ENCODE results near the gene CYP26C1.
"Not testable (repeated sequence)": the region's sequence is repeated elsewhere in the genome, so short reads cannot be mapped to it uniquely, and the experiment has no call there.

Gene CYP26C1

GRCh38 chr10:93077860-93078337, 17.3 kb downstream of the CYP26C1 start:
- no peak for DNase-seq (ENCODE audit: low read depth)

DNA sequence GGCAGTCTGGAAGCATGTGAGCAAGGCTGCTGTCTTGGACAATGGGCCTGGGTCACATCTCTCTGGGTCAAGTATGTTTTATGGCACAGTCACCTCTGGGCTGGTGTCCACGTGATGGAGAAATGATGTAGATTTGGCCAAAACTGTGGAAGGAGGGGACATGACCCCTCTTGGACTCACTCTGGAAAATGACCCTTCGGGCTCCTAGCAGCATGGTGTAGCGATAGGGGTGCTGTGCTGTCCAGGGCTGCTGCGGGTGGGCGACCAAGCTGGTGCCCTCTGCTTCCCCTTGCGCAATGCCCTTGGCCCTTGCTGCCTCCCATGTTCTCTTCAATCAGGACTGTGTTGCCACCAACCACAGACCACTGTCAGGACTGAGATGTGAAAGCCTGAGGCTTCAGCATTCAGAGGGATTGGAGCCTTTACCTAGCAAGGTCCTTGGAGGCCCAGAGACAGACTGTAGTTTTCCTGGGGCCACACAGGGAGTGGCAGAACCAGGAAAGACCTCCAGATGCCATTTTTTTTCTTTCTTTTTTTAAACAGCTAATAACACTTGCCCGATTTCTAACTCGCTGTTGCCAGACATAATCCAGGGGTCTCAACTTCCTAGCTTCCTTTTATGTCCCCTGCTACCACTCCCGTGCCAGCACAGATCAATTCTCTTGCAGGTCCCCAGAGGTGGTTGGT, 19.2 kb downstream of the CYP26C1 start:
- no peak for DNase-seq (ENCODE audit: low read depth)

DNA sequence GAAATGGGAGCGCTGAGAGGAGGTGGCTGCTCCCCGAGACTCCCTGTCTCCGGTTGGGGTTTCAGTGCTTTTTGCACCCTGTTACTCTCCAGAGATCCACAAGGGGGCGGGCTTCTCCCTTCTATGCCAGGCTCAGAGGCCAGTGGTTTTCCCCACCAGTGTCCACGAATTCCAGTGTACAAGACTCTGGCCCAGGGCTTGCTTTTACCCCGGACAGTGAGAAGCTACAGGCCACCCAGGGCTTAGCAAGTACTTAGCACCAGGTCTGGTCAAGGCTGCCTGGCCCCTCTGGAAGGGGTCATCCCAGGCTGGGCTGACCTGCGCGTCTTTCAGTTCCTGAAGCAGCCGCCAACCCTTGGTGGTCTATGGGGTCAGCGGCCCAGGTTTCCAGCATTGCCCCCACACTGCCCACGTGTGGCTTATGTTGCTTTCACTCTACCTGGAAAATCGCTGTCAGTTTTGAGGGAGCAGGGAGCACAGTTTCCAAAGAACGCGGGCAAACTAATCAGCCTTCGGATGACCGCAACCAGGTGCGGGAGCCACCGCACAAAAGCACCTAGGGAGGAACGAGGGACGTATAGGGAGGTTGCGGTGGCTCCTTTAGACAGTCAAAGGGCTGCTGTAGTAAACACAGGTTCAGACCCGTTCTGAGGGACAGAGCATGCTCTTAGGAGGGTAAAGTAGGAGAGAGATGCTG, 19.9 kb downstream of the CYP26C1 start:
- DNase-seq (ENCODE audit: low read depth), result peak; percentile 14

GRCh38 chr10:93081318-93081717, 20.7 kb downstream of the CYP26C1 start:
- no peak for DNase-seq (ENCODE audit: low read depth)

- no peak for DNase-seq (ENCODE audit: low read depth)
Observed at GRCh38 chr10:93081834-93082233, 21.2 kb downstream of the CYP26C1 start.

GRCh38 chr10:93083743-93084539, 23.3 kb downstream of the CYP26C1 start:
- no peak for DNase-seq (ENCODE audit: low read depth)

DNA sequence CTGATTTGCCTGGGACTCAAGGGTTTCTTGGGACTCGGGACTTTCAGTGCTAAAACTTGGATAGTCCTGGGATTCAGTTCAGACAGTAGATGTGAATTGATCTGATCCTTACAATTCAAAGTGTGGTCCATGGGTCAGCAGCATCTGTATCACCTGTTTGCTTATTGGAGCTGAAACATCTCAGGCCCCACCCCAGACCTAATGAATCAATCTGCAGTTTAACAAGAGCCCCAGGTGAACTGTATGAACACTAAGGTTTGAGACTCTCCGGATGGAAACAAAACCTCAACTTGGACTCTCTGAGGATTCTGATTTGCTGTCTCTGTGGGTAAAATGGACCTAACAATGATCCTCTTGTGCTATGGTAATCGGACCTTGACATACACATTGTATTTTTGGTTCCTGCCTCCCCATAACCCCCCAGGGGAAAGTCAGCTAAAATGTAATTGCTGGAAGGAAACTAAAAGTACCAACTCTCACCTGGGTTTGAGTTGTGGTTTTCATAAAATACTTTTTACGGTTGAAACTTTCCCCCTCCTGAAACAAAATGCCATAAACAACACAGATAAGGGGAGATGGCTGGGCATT, 24.8 kb downstream of the CYP26C1 start:
- DNase-seq (ENCODE audit: low read depth), result no peak

- DNase-seq (ENCODE audit: low read depth), result no peak
Observed at GRCh38 chr10:93086289-93086688, 25.7 kb downstream of the CYP26C1 start.

- DNase-seq (ENCODE audit: low read depth), result no peak
Observed at GRCh38 chr10:93087846-93088245, 27.2 kb downstream of the CYP26C1 start.

GRCh38 chr10:93088466-93088865, 27.9 kb downstream of the CYP26C1 start:
- DNase-seq (ENCODE audit: low read depth), result no peak

GRCh38 chr10:93090619-93091018, 30.0 kb downstream of the CYP26C1 start:
- DNase-seq (ENCODE audit: low read depth), result no peak

- DNase-seq (ENCODE audit: low read depth), result no peak
Observed at GRCh38 chr10:93091960-93092359, 31.4 kb downstream of the CYP26C1 start.

GRCh38 chr10:93095225-93095624, 34.6 kb downstream of the CYP26C1 start:
- DNase-seq (ENCODE audit: low read depth), result no peak

DNA sequence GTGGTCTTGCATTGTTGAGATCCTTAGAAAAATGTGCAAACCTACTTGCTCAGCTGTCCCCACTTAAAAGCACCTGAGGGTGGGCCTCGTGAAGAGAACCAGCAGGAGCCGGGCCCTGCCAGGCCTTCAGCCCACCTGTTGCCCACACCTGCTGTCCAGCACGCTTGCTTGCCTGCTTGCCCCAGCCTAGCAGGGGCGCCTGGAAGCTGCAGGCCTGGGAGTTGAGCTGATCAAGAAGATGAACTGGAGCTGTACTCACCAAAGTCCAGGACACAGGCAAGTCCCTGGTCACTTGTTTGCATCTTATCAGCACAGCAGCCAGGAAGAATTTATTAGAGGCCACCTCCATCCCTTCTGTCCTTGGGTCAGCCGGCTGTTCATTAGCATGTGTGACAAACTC, 36.3 kb downstream of the CYP26C1 start:
- DNase-seq (ENCODE audit: low read depth), result no peak

DNA sequence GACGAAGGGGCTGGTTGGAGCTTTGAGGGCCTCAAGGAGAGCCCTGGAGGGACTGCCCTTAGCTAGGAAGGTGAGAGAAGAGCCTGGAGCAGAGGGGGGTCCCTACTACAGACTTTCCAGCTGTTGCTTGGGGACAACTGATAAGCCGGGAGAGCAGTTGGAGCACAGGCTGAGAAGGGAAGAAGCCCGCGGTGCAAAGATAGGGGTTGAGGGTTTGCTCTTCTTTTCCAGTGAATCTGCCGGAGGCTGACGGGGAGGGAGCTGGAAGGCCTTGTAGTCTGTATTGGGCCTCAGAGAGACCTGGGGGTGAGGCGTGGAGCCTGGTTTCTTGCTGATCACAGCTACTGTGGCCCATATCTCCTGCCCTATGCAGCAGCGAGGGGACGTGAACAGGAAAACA, 36.8 kb downstream of the CYP26C1 start:
- no peak for DNase-seq (ENCODE audit: low read depth)

DNA sequence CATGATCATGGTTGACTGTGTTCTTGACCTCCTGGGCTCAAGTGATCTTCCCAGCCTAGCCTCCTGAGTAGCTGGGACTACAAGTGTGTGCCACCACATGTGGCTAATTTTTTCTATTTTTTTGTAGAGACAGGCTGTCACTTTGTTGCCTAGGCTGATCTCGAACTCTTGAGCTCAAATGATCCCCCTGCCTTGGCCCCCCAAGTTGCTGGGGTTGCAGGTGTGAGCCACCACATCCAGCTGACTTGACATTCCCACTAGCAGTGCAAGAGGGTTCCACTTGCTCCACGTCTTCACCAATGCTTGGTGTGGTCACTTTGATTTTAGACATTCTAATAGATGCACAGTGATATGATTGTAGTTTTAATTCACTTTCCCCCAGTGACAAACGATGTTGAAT, 38.2 kb downstream of the CYP26C1 start:
- no peak for DNase-seq (ENCODE audit: low read depth)

GRCh38 chr10:93099670-93100069, 39.1 kb downstream of the CYP26C1 start:
- DNase-seq (ENCODE audit: low read depth), result no peak

- not testable (repeated sequence) for DNase-seq (ENCODE audit: low read depth)
Observed at GRCh38 chr10:93101148-93101547, 40.5 kb downstream of the CYP26C1 start.

DNA sequence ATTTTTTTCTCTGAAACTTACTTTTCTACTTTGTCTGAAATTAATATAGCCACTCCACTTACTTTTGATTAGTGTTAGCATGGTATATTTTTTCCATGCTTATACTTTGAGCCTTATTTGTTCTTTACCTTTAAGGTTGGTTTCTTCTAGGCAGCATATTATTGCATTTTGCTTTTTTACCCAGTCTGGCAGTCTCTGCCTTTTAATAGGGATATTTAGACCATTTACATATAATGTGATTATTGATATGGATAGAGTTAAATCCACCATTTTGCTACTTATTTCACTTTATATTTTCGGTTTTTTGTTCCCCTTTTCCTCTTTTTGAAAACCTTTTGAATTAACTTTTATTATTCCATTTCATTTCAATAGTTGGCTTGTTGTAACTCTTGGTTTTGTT, 43.4 kb downstream of the CYP26C1 start:
- no peak for DNase-seq (ENCODE audit: low read depth)

DNA sequence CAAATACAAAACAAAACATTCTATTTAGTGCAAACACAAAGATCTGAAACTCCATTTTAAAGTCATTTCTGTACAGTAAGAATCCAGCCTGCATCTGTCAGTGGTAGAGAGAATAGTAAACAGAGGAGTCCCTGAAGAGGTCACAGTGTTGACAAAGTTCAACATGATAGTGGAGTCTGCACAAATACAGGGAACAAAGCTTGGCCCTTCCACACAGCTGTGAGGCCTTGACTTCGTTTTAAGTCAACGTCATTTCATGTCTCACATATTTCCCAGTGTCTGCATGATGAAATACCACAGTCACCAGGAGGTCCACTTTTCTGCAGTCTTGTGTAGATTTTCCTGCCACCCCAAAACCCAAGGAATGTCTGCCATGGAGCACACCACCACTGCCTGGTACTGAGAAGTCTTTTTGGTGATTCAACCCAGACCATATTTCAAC, 46.1 kb downstream of the CYP26C1 start:
- DNase-seq (ENCODE audit: low read depth), result no peak

DNA sequence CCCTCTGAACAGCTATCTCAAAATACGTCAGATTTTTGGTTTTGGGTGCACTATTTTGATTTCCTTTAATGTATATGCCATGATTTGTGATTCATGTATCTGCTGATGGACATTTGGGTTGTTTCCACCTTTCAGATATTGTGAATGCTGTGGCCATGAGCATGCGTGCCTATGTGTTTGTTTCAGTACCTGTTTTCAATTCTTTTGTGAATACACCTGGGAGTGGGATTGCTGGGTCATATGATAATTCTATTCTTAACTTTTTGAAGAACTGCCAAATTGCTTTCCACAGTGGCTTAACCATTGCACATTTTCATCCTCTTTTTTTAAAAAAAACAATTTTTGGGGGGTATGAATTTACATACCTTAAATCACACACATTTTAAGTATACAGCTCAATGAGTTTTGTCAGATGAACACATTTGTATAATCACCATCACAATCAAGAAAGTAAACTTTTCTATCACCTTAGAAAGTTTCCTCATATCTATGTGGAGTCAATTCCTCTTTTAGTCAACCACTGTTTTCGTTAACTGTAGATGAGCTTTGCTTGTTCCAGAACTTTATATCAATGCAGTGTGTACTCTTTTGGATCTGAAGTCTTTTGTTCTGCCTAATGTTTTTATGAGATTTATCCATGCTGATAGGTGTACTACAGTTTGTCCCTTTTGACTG, 50.0 kb downstream of the CYP26C1 start:
- DNase-seq (ENCODE audit: low read depth), result no peak

DNA sequence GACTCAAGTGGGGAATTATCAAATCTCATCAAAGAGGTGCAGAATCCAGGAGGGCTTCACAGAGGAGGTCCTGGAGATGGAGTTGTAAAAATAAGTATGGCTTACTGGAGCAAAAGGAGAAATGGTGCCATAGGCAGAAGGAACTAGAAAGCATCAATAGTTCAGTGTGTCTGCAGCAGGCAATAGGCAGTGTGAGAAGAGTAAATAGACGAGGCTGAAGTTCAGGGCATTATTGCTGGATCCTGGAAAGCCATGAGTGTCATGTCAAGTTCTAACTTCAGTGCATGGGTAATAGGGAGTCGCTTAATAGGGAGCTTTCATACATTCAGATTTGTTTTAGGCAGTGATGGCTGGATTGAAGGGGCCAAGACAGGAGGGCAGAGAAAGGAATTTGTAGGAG, 52.4 kb downstream of the CYP26C1 start:
- no peak for DNase-seq (ENCODE audit: low read depth)

Data from stimulated activated CD4-positive, alpha-beta T cell treated with anti-CD3 and anti-CD28 coated beads, Interleukin-2, amount 100 ng/mL, for 4 hours (primary cell).